DMS 273 (cell line): ENCODE results near the gene TMCC1.

Source experiments
- DNase-seq: peaks from one replicate; lab custom pipeline; 2025; ENCODE audit not compliant: unreplicated experiment; lab: John Stamatoyannopoulos, UW

The TMCC1 gene

GRCh38 chr3:129627350-129628168 is 266.0 kb downstream of the TMCC1 start:
- peak; percentile 86 for DNase-seq

DNA sequence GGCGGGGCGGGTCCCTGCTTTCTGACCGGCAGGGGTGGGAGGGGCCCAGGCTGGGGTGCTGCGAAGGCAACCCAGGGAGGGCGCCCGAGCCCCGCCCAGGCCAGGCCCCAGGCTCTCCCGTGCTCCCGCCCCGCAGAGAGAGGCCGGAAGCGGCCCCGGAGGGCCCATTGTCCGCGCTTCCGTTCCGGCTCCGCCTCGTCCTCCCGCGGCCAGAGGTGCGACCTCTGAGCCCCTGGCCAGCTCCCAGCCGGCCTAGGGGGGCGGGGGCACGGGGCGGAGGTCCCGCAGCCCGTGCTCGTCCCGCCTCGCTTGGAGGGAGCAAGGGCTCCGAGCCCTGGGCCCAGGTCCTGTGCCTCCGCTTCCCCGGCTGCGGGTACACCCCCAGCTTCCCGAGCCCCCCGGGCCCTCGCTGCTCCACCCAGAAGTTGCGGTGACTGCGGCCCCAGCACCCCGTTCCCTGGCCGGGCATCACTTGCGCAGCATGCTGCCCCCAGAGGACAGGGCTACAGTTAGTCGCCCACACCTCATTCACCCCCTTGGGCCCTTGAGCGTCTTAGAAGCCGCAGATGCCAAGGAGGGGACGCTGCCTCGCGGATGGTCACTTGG is 266.7 kb downstream of the TMCC1 start:
- peak; percentile 97 for DNase-seq

DNA sequence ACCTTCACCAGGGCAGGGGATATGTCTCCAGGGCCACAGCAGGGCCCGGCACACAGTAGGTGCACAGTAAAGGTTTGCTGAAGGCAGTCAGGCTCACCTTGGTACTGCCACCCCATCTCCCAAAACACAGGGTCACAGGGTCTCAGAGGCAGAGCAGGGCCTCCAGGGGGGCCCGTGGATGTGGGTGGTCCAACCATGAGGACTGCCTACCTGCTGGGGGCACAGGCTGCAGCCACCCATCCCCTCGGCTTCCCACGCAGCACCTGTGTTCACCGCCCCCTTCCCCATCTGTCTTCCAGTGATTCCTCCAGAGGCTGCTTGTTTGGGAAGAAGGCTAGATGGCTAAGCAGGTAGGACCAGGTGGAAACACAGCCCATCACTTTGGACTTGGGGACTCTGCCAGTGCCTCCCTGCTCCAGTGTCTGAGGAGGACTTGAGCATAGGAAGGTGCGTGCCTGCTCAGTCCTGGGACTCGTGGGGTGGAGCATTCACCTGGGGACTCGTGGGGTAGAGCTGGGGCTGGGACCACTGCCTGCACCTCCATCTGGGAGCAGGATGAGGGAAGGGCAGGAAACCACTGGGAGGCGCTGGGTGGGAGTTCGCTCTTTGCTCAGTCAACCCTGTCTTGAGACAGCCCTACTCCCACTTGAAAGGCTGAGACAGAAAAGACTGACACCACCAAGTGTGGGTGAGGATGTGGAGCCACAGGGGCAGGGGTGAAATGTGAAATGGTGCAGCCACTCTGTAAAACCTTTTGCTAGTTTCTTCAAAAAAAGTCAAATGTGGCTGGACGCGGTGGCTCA is 268.2 kb downstream of the TMCC1 start:
- DNase-seq, result peak; percentile 71

DNA sequence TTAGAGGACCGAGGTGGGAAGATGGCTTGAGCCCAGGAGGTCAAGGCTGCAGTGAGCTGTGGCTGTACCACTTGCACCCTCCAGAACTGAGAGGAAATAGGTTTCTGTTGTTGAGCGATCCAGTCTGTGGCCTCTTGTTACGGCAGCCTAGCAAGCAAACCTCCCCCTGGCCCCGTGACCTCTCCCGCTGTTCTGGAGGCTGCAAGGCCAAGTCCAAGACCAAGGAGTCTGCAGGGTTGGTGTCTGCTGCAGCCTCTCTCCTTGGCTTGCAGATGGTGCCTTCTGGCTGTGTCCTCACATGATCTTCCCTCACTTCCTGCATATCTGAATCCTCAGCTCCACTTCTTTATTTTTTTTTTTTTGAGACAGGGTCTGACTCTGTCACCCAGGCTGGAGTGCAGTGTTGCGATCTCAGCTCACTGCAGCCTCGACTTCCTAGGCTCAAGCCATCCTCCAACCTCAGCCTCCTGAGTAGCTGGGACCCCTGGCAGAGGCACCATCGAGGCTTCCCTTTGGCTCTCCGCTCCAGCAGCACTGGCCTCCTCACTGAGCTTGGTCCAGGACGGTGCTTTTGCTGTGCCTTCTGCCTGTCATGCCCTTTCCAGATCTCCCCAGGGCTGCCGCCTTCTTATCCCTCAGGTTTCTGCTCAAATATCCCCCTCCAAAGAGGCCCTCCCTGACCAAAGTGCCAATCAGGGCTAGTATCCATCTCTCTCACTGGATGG is 269.0 kb downstream of the TMCC1 start:
- DNase-seq, result no peak

GRCh38 chr3:129623447-129624118 is 269.9 kb downstream of the TMCC1 start:
- DNase-seq, result no peak

DNA sequence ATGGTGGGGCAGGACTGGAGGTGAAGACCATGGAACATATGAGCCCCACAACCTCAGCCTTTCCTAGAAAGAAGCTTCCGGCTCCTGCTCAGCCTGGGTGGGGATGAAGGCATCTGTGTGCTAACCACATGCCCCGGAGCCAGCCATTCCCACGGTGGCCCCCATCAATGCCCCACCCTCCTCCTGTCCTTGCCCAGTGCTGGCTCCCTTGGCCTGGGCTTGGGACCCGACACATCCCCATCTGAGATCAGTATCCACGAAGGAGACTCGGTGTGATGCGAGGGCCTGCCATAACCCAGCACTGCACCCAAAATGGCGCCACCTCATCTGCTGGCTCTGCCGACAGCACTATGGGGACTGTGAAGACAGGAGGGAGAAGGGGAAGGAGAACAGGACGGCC is 270.6 kb downstream of the TMCC1 start:
- no peak for DNase-seq

DNA sequence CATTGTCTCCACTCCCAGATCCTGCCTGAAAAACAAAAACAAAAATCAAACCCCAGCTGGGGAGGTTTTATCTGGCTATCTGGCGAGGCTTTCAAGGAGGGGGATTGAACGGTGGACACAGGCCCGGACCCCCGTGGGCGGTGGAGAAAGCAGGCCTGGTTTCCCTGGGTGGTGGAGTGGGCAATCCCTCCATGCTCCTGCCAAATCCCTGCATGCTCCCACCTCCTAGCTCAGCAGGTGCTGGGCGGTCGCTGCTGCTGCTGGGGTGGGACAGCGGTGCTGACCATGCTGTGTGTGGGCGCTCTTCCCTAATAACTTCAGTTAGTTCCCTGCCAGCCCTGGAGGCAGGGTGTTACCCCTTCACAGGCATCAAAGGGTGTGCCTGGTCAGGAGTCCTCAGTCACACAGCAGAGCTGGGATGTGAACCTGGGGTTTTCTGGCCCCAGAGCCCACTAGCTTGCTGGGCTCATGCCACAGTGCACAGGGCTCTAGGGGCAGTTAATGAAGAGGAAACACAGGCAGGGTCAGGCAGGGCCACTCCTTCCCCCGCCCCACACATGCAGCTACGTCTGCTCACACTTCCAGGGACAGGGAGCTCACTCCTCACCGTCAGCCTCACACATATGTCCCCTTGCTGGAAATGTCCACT is 271.2 kb downstream of the TMCC1 start:
- DNase-seq, result no peak

GRCh38 chr3:129621626-129622225 is 271.8 kb downstream of the TMCC1 start:
- DNase-seq, result no peak

- no peak for DNase-seq
These were observed 272.5 kb downstream of the TMCC1 start for GRCh38 chr3:129620828-129621559.

GRCh38 chr3:129619726-129620162 is 273.8 kb downstream of the TMCC1 start:
- DNase-seq, result no peak

DNA sequence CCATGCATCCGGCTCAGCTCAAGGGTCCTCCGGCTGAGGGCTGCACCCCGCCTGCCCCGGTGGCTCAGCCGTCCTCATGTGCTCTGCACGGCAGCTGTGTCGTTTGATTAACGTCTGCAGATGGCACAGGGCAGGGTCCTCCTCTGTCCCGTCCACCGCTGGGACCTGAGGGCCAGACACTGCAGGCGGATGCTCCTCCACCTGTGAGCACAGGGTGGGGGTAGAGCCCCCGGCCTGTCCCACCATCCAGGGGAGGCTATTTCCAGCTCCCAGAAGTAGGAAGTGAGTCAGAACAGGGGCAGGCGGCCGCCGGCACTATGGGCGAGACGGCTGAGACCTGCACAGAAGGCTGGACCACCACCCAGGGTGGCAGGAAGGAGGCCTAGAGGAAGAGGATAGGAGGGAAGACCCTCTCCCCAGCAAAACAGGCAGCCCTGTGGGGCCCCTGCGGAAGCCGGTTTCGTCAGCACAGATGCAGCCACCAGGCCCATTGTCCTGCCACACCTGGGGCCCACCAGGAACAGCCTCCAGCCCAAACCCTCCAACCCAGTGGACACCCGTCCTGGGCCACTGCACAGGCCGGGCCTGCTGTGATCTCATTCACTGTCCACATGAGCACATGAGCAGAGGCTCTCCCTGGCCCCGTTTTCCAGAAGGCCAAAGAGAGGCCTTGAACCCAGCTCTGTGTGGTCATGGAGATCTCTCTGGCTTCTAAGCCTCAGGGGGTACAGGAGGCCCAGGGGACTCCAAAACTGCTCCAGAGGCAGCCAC is 274.4 kb downstream of the TMCC1 start:
- DNase-seq, result no peak

- no peak for DNase-seq
These were observed 275.2 kb downstream of the TMCC1 start for GRCh38 chr3:129618186-129618820.

- no peak for DNase-seq
These were observed 275.9 kb downstream of the TMCC1 start for GRCh38 chr3:129617381-129618185.

DNA sequence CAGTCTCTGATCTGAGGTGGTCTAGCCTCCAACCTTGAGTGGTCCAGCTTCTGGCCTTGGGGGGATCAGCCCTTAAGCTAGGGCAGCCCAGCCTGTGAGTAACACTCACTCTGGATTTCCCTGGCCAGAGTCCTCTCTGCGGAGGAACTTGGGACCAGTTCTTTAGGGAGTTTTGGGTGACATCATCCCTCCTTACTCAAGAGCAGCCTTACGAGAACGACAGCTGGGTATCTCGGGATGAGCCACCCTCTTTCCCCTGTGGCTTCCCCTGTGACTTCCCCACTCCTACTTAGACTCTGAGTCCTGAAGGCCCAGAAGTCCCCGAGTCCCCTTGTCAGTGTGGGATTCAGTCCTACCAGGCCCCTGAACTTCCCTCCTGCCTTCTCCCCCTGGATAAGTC is 276.8 kb downstream of the TMCC1 start:
- peak; percentile 37 for DNase-seq

- no peak for DNase-seq
These were observed 277.2 kb downstream of the TMCC1 start for GRCh38 chr3:129616291-129616690.

GRCh38 chr3:129615751-129616281 is 277.7 kb downstream of the TMCC1 start:
- no peak for DNase-seq

GRCh38 chr3:129614927-129615363 is 278.6 kb downstream of the TMCC1 start:
- peak; percentile 44 for DNase-seq
